Pancreas (tissue), 10 donors: Measurements from ENCODE around the gene TNRC6C. TPM values are rescaled to one million over a fixed set of nuclear protein-coding genes. Genes with fewer than 3 reads are reported as not detected.
"Not testable (repeated sequence)": the region's sequence is repeated elsewhere in the genome, so short reads cannot be mapped to it uniquely, and the experiment has no call there.

Experiments
- ATAC-seq, 4 donors: fragments of 200-7000 bp; cut with Tn5 transposase; one replicate each; pipeline versions ENCODE4 v1.8.0 to v1.9.1; 2020; ENCODE audit warnings: mild to moderate bottlenecking in 4 of 4, moderate library complexity in 4 of 4
- DNase-seq, 6 donors: peaks; one replicate each; pipeline ENCODE4 v3.0.0-alpha.2; 2020
- FAIRE-seq: peaks from 2 replicates; lab custom pipeline; 2012; peaks lifted over from hg19 to GRCh38; lab: Jason Lieb, UNC
- H3K27ac ChIP-seq, 4 donors: fragments of 200-600 bp; sonication (generic); 1 replicate in 3 of 4; 2 replicates in 1 of 4; pipeline versions ENCODE4 v1.5.0 to v1.8.0; 2020
- H3K27me3 ChIP-seq, 4 donors: fragments of 200-600 bp; one replicate each; pipeline ENCODE4 v1.8.0; 2021
- H3K36me3 ChIP-seq, 3 donors: fragments of 200-600 bp; sonication (generic) in 1 of 3; one replicate each; pipeline versions ENCODE4 v1.5.0 to v1.8.0; 2020 to 2021
- H3K4me1 ChIP-seq, 3 donors: fragments of 200-600 bp; one replicate each; pipeline ENCODE4 v1.8.0; 2021
- H3K4me3 ChIP-seq, 4 donors: fragments of 200-600 bp; sonication (generic) in 2 of 4; one replicate each; pipeline versions ENCODE4 v1.5.0 to v1.8.0; 2020 to 2021
- H3K9me3 ChIP-seq, 4 donors: fragments of 200-600 bp; one replicate each; pipeline ENCODE4 v1.8.0; 2021
- CTCF ChIP-seq, 4 donors: fragments of 200-600 bp; sonication (generic) in 3 of 4; IDR thresholded peaks; one replicate each; pipeline versions ENCODE4 v1.5.0 to v1.8.0; 2021; ENCODE audit warnings: antibody characterized with exemption in 4 of 4
- WGBS, 2 donors: extraction: QIAGEN DNeasy Blood & Tissue Kit; methylation state at CpG; one replicate each; pipeline ENCODE4 v1.1.7; 2013; 5-methylcytosine and 5-hydroxymethylcytosine counted together
- intact Hi-C, 3 donors: fragments of 100-400 bp; cut with DNase I; formaldehyde crosslinking; loops; one replicate each; pipeline versions ENCODE4 v1.11.1 to v1.14.2; 2022
- polyA plus RNA-seq, 2 donors: library from polyadenylated mRNA; stranded (reverse); fragments of 200-250 nt; gene quantifications; one replicate each; pipeline ENCODE4 v1.2.3, GENCODE V29; 2013
- total RNA-seq, 6 donors: library from RNA; stranded (reverse); fragmentation: NEBNext Ultra II Directional in 4 of 6; extraction: Animal tissue kit (Norgen Biotek cat#: 25700) in 4 of 6; gene quantifications; one replicate each; pipeline versions ENCODE4 v1.2.1 to v1.2.4, GENCODE V29; 2021 to 2023
- donor health status: healthy with polysubstance abuse.
- donor health status: DM: no; HTN: no; CAD: no; lungs with moderate emphysema.
- donor health status: DM: no; HTN: no; CAD: no.
- donor health status: control.
- donor health status: control.
- donor health status: Bipolar disorder and iron deficiency.
- donor health status: DM: yes; HTN: yes; CAD: no.
- donor health status: DM: no; HTN: no; CAD: no.
- donor health status: DM: no; HTN: no; CAD: no.
- donor health status: DM: yes; HTN: yes; CAD: no.

Gene TNRC6C
- total and polyA plus RNA-seq, 8 donors: 4.0 to 15.5 (median 7.7) TPM

DNA sequence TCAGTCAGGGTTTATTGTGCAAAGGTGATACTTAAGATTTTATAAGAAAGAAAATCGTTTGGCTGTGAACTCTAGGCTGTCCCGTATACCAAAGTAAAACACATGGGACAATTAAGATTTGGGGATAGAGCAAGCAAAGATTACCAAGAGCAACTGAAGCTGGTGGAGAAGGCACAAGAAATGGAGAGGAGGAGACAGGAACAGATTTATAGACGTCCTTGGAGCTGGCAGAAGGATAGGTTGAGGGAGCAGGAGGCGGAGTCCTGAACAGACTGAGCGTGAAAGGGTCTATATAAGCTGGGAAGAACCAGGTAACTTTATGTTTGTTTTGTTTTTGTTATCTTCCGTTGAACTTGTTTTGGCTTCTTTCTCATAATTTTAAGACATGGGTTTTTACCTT, 3.8 kb downstream of the TNRC6C start:
- WGBS, 2 donors: 73 to 75% methylated on average over 6 of the region's 6 CpGs
- Histone ChIP-seq H3K27ac (no peak overlapping the region), H3K36me3 (no peaks in the 10 kb centered on the region), H3K4me3 (no peak overlapping the region), H3K4me1 (peaks cover 4 to 23% (median 6%) of the 10 kb centered on the region in 3 donors), H3K9me3 (no peaks in the 10 kb centered on the region), H3K27me3 (no peaks in the 10 kb centered on the region)
- FAIRE-seq (no peak), ATAC-seq (no peak), DNase-seq (no peak)
- no peak for TF ChIP-seq CTCF (IDR thresholded peaks at IDR 0.05)
- intact Hi-C loops: no loop called here

- H3K27ac ChIP-seq: no peak overlapping the region
- no peaks in the 10 kb centered on the region for H3K27me3 ChIP-seq
- intact Hi-C loops: no loop called here
- H3K4me3 ChIP-seq: no peak overlapping the region
- H3K4me1 ChIP-seq: peaks cover 4 to 23% (median 6%) of the 10 kb centered on the region in 3 donors
- ATAC-seq (peak in 2 of 4 donors; percentile 36 to 43), FAIRE-seq (no peak), DNase-seq (peak in 1 of 6 donors; percentile 34)
- no peaks in the 10 kb centered on the region for H3K36me3 ChIP-seq
- no peak for TF ChIP-seq CTCF (IDR thresholded peaks at IDR 0.05)
- 35 to 54% methylated on average over 2 of the region's 2 CpGs for WGBS, 2 donors
- H3K9me3 ChIP-seq: no peaks in the 10 kb centered on the region
Observed at GRCh38 chr17:77963441-77963840, 4.9 kb downstream of the TNRC6C start.

GRCh38 chr17:77965352-77965751, 6.8 kb downstream of the TNRC6C start:
- TF ChIP-seq CTCF (IDR thresholded peaks at IDR 0.05): no peak
- ATAC-seq: no peak
- peaks cover 3 to 15% (median 4%) of the 10 kb centered on the region in 3 donors for H3K4me1 ChIP-seq
- no peaks in the 10 kb centered on the region for H3K9me3 ChIP-seq
- H3K4me3 ChIP-seq: no peak overlapping the region
- H3K36me3 ChIP-seq: no peaks in the 10 kb centered on the region
- intact Hi-C loops: no loop called here
- no peak for DNase-seq
- WGBS, 2 donors: 91 to 96% methylated on average over 3 of the region's 3 CpGs
- FAIRE-seq: no peak
- H3K27ac ChIP-seq: no peak overlapping the region
- H3K27me3 ChIP-seq: no peaks in the 10 kb centered on the region

- Histone ChIP-seq H3K4me1 (peaks cover 0 to 7% (median 4%) of the 10 kb centered on the region in 3 donors), H3K9me3 (no peaks in the 10 kb centered on the region), H3K36me3 (no peaks in the 10 kb centered on the region), H3K27me3 (no peaks in the 10 kb centered on the region), H3K27ac (no peak overlapping the region), H3K4me3 (no peak overlapping the region)
- WGBS, 2 donors: 79 to 88% methylated on average over 2 of the region's 2 CpGs
- TF ChIP-seq CTCF (IDR thresholded peaks at IDR 0.05): no peak
- ATAC-seq: no peak
- no peak for FAIRE-seq
- no peak for DNase-seq
- intact Hi-C loops: no loop called here
Observed at GRCh38 chr17:77966476-77966875, 8.0 kb downstream of the TNRC6C start.

GRCh38 chr17:77968788-77969187, 10.3 kb downstream of the TNRC6C start:
- Histone ChIP-seq H3K36me3 (no peaks in the 10 kb centered on the region), H3K4me3 (no peak overlapping the region), H3K27me3 (no peaks in the 10 kb centered on the region), H3K4me1 (no peaks in the 10 kb centered on the region), H3K27ac (no peak overlapping the region), H3K9me3 (no peaks in the 10 kb centered on the region)
- intact Hi-C loops: no loop called here
- ATAC-seq (no peak), DNase-seq (no peak), FAIRE-seq (no peak)
- TF ChIP-seq CTCF (IDR thresholded peaks at IDR 0.05): no peak
- 89 to 90% methylated on average over 3 of the region's 3 CpGs for WGBS, 2 donors

- DNase-seq, ATAC-seq, FAIRE-seq, H3K4me3 ChIP-seq, H3K4me1 ChIP-seq, H3K9me3 ChIP-seq, intact Hi-C loops, H3K27ac ChIP-seq, H3K36me3 ChIP-seq, H3K27me3 ChIP-seq: not testable (repeated sequence)
- WGBS, 2 donors: 95% methylated on average over 3 of the region's 3 CpGs
Observed at GRCh38 chr17:77972271-77972670, 13.8 kb downstream of the TNRC6C start.
